HCT116 (cell line): ENCODE results near the gene ENOPH1. TPM values are rescaled to one million over a fixed set of nuclear protein-coding genes. Genes with fewer than 3 reads are reported as not detected.

Experiments
- ATAC-seq: fragments of 200-7000 bp; cut with Tn5 transposase; 2 replicates; pipeline ENCODE4 v1.9.1; 2020; ENCODE audit warnings: mild to moderate bottlenecking, moderate library complexity
- BruUV-seq: library from RNA; stranded (reverse); fragments of 400-500 nt; replicated peaks from 2 replicates; lab custom pipeline; 2021; lab: Mats Ljungman, UMichigan
- CTCF ChIA-PET: fragments of 300-600 bp; sonication (Branson Sonifier 250); formaldehyde crosslinking; loops from one replicate; lab custom pipeline; 2021; ENCODE audit warnings: antibody characterized with exemption; lab: Charles Lee
- POLR2A ChIA-PET: fragments of 300-600, 350-600 bp; sonication (Branson Sonifier 250); formaldehyde crosslinking; loops from one replicate; lab custom pipeline; 2021; ENCODE audit warnings: antibody characterized with exemption; lab: Charles Lee
- RAD21 ChIA-PET, 2 experiments: fragments of 300-600 bp; sonication (Branson Sonifier 250); formaldehyde crosslinking; loops; one replicate each; lab custom pipeline; 2023; ENCODE audit warnings: low total read pairs in 2 of 2; ENCODE audit not compliant: uncharacterized antibody in 2 of 2, unreplicated experiment in 2 of 2, low non-redundant PET in 1 of 2; lab: Charles Lee
- DNase-seq: peaks from one replicate; pipeline ENCODE4 v3.0.0-alpha.2; 2010; ENCODE audit warnings: low read depth, low spot score
- H2AFZ ChIP-seq: fragments of 200-600 bp; shearing (Covaris generic), sonication (generic); 2 replicates; pipeline ENCODE4 v1.6.1; 2017; ENCODE audit warnings: low read depth, mixed run types, mixed read lengths, antibody characterized with exemption, low read length; ENCODE audit not compliant: poor library complexity, severe bottlenecking
- H3K27ac ChIP-seq: 2 replicates; pipeline ENCODE4 v1.5.1; 2012; ENCODE audit warnings: low read depth, low read length
- H3K27me3 ChIP-seq: fragments of 200-600 bp; sonication (generic); 2 replicates; pipeline ENCODE4 v1.6.1; 2016; ENCODE audit warnings: mixed run types, low read length, mixed read lengths; ENCODE audit not compliant: insufficient read depth
- H3K36me3 ChIP-seq, 2 experiments: fragments of 200-500 bp in 1 of 2; fragments of 200-600 bp in 1 of 2; sonication (Bioruptor generic) in 1 of 2; sonication (generic) in 1 of 2; 2 replicates each; pipeline versions ENCODE4 v1.5.1 to v1.6.1; 2014 to 2016; ENCODE audit warnings: low read length in 2 of 2, inconsistent platforms in 1 of 2, mixed read lengths in 1 of 2, mixed run types in 1 of 2; ENCODE audit not compliant: insufficient read depth in 2 of 2, control insufficient read depth in 1 of 2
- H3K4me1 ChIP-seq, 2 experiments: fragments of 200-600 bp in 1 of 2; sonication (generic) in 1 of 2; 2 replicates each; pipeline versions ENCODE4 v1.5.1 to v1.6.1; 2012 to 2017; ENCODE audit warnings: low read length in 2 of 2, inconsistent platforms in 1 of 2, mild to moderate bottlenecking in 1 of 2, mixed read lengths in 1 of 2, mixed run types in 1 of 2, moderate library complexity in 1 of 2; ENCODE audit not compliant: insufficient read depth in 2 of 2, control insufficient read depth in 1 of 2
- H3K4me2 ChIP-seq: fragments of 200-600 bp; sonication (generic); 2 replicates; pipeline ENCODE4 v1.6.1; 2017; ENCODE audit warnings: mixed run types, low read length, mixed read lengths
- H3K4me3 ChIP-seq, 2 experiments: fragments of 200-600 bp in 1 of 2; sonication (generic) in 1 of 2; replicated peaks in 1 of 2; 2 replicates each; pipeline ENCODE4 v1.5.1; 2011 to 2016; ENCODE audit warnings: low read length in 2 of 2, control low read depth in 1 of 2, low read depth in 1 of 2, mild to moderate bottlenecking in 1 of 2, mixed read lengths in 1 of 2, mixed run types in 1 of 2
- H3K79me2 ChIP-seq: fragments of 200-600 bp; sonication (generic); 2 replicates; pipeline ENCODE4 v1.6.1; 2017; ENCODE audit warnings: mild to moderate bottlenecking, mixed run types, low read length, moderate library complexity, mixed read lengths; ENCODE audit not compliant: insufficient read depth
- H3K9ac ChIP-seq: fragments of 200-600 bp; sonication (generic); 2 replicates; pipeline ENCODE4 v1.6.1; 2016; ENCODE audit warnings: low read length, mixed read lengths
- H3K9me2 ChIP-seq: fragments of 200-600 bp; sonication (generic), shearing (Covaris generic); 2 replicates; pipeline ENCODE4 v1.6.1; 2017; ENCODE audit warnings: mixed run types, mild to moderate bottlenecking, moderate library complexity; ENCODE audit not compliant: insufficient read depth
- H3K9me3 ChIP-seq, 2 experiments: fragments of 200-500 bp in 1 of 2; fragments of 200-600 bp in 1 of 2; sonication (Bioruptor generic) in 1 of 2; sonication (generic) in 1 of 2; 2 replicates each; pipeline ENCODE4 v1.6.1; 2014 to 2017; ENCODE audit warnings: low read length in 2 of 2, mixed read lengths in 2 of 2, inconsistent platforms in 1 of 2, low read depth in 1 of 2, mild to moderate bottlenecking in 1 of 2, mixed run types in 1 of 2, moderate library complexity in 1 of 2; ENCODE audit not compliant: control insufficient read depth in 1 of 2, insufficient read depth in 1 of 2
- H4K20me1 ChIP-seq: fragments of 200-600 bp; sonication (generic), shearing (Covaris generic); 2 replicates; pipeline ENCODE4 v1.6.1; 2017; ENCODE audit warnings: mixed run types, mild to moderate bottlenecking, moderate library complexity; ENCODE audit not compliant: insufficient read depth
- CBX3 ChIP-seq: IDR thresholded peaks from 2 replicates; pipeline ENCODE4 v1.6.1; 2012; ENCODE audit warnings: low read depth
- CEBPB ChIP-seq: IDR thresholded peaks from 2 replicates; pipeline ENCODE4 v1.6.1; 2012; ENCODE audit warnings: low read depth
- CTCF ChIP-seq, 3 experiments: fragments of 200-600 bp in 1 of 3; sonication (generic) in 1 of 3; IDR thresholded peaks in 2 of 3; conservative IDR thresholded peaks in 1 of 3; 2 replicates each; pipeline ENCODE4 v1.5.1; 2012 to 2017; ENCODE audit warnings: low read depth in 2 of 3, low read length in 2 of 3, antibody characterized with exemption in 1 of 3, borderline replicate concordance in 1 of 3, control low read depth in 1 of 3, mild to moderate bottlenecking in 1 of 3, mixed read lengths in 1 of 3, mixed run types in 1 of 3, moderate library complexity in 1 of 3; ENCODE audit not compliant: insufficient read depth in 1 of 3
- EGR1 ChIP-seq: IDR thresholded peaks from 2 replicates; pipeline ENCODE4 v1.6.1; 2012; ENCODE audit warnings: low read depth
- EZH2 ChIP-seq: fragments of 200-600 bp; sonication (generic); IDR thresholded peaks from 2 replicates; pipeline ENCODE4 v1.6.1; 2017; ENCODE audit warnings: antibody characterized with exemption, mixed run types
- POLR2AphosphoS5 ChIP-seq: IDR thresholded peaks from 2 replicates; pipeline ENCODE4 v1.6.1; 2011; ENCODE audit warnings: mild to moderate bottlenecking, low read depth, low read length, moderate library complexity
- REST ChIP-seq: IDR thresholded peaks from 2 replicates; pipeline ENCODE4 v1.6.1; 2012; ENCODE audit warnings: low read depth
- SP1 ChIP-seq: IDR thresholded peaks from 2 replicates; pipeline ENCODE4 v1.6.1; 2012; ENCODE audit warnings: low read depth
- SRF ChIP-seq: IDR thresholded peaks from 2 replicates; pipeline ENCODE4 v1.6.1; 2012; ENCODE audit warnings: low read depth
- ZBTB33 ChIP-seq: IDR thresholded peaks from 2 replicates; pipeline ENCODE4 v1.6.1; 2011; ENCODE audit warnings: mild to moderate bottlenecking, low read length, moderate library complexity; ENCODE audit not compliant: insufficient replicate concordance; ENCODE audit errors: extremely low read depth
- ZNF274 ChIP-seq: fragments of 200-500 bp; sonication (Bioruptor generic); IDR thresholded peaks from 2 replicates; pipeline ENCODE4 v1.6.1; 2014; ENCODE audit warnings: mild to moderate bottlenecking, low read depth, low read length, inconsistent platforms
- intact Hi-C: fragments of 100-400 bp; cut with micrococcal nuclease; formaldehyde crosslinking; loops from 2 replicates; pipeline ENCODE4 v1.10.0; 2022
- total RNA-seq: library from RNA; stranded (reverse); gene quantifications from one replicate; pipeline ENCODE4 v1.2.1, GENCODE V29; 2021; ENCODE audit not compliant: unreplicated experiment

ENOPH1 gene
- total RNA-seq, 1 experiment from 2014 or later, result 53.4 TPM

- intact Hi-C loops, result no loop called here
- Histone ChIP-seq H3K4me1 (no peaks in the 10 kb centered on the region), H4K20me1 (no peaks in the 10 kb centered on the region), H3K27me3 (no peaks in the 10 kb centered on the region), H2AFZ (no peak overlapping the region), H3K9me2 (no peaks in the 10 kb centered on the region), H3K79me2 (no peaks in the 10 kb centered on the region), H3K36me3 (no peaks in the 10 kb centered on the region), H3K4me2 (no peak overlapping the region), H3K27ac (no peak overlapping the region), H3K9me3 (no peaks in the 10 kb centered on the region), H3K4me3 (no peak overlapping the region), H3K9ac (no peak overlapping the region)
- DNase-seq (no peak), ATAC-seq (no peak)
- CTCF ChIA-PET, result no interaction called here
- BruUV-seq, result no TSS peak
- TF ChIP-seq CTCF (IDR thresholded peaks at IDR 0.05 in 2 of 3, conservative IDR thresholded peaks at IDR 0.05 in 1 of 3; ENCODE audit: borderline replicate concordance in 1 of 3, insufficient read depth in 1 of 3, low read depth in 2 of 3, low read length in 2 of 3) (no peak), CBX3 (no peak), SRF (no peak), ZBTB33 (no peak), EGR1 (no peak), EZH2 (no peak), REST (no peak), SP1 (no peak), CEBPB (no peak), ZNF274 (no peak), POLR2AphosphoS5 (no peak)
- RAD21 ChIA-PET, result no interaction called here
- POLR2A ChIA-PET, result no interaction called here
Measured at GRCh38 chr4:82479562-82479961, 49.2 kb downstream of the ENOPH1 start.
